ENCODE results near the gene FTCD.

FTCD gene

GRCh38 chr21:46128933-46129571, 26.3 kb downstream of the FTCD start:
- TF ChIP-seq CTCF (IDR thresholded peaks at IDR 0.05; ENCODE audit: low read depth, low read length): no peak
- H3K4me3 ChIP-seq (ENCODE audit: low read depth, low read length): no peak overlapping the region

DNA sequence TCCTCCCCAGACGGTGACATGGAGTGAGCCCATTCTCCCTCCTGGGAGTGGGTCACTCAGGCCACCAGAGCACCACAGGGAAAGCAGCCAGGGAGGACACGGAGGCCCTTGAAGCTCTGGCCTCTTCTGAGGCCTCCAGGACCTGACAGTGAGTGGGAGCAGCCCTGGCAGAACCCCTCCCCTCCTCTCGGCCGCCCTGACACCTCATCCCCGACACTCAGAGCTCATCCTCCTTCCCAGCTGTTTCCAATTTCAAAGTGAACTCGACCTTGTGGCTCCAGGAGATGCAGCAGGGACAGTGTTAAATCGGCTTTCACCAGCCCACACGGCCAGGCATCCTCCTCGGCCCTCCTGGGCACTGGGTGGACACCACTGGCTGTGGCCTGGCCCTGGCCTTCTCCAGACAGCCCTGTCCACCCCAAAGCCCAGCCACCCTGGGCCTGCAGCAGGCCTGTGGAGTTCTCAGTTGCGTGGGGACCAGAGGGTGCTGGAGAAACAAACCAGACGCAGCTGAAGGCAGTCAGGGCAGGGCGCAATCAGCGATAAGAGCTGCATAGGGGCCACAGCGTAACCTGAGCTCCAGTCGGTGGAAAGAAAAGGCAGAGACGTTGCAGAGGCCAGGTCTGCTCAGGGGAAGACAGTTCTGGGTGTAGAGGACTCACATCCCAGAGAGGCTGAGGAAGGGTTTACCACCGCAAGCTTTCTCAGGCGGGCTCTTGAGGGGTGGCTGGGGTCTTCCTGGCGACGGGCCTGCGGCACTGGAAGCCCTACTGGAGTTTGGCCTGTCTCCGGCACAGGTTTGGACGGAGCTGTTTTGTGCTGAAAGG, 27.1 kb downstream of the FTCD start:
- no peak overlapping the region for H3K4me3 ChIP-seq (ENCODE audit: low read depth, low read length)
- no peak for TF ChIP-seq CTCF (IDR thresholded peaks at IDR 0.05; ENCODE audit: low read depth, low read length)

GRCh38 chr21:46127239-46128105, 27.9 kb downstream of the FTCD start:
- TF ChIP-seq CTCF (IDR thresholded peaks at IDR 0.05; ENCODE audit: low read depth, low read length): no peak
- H3K4me3 ChIP-seq (ENCODE audit: low read depth, low read length): no peak overlapping the region

DNA sequence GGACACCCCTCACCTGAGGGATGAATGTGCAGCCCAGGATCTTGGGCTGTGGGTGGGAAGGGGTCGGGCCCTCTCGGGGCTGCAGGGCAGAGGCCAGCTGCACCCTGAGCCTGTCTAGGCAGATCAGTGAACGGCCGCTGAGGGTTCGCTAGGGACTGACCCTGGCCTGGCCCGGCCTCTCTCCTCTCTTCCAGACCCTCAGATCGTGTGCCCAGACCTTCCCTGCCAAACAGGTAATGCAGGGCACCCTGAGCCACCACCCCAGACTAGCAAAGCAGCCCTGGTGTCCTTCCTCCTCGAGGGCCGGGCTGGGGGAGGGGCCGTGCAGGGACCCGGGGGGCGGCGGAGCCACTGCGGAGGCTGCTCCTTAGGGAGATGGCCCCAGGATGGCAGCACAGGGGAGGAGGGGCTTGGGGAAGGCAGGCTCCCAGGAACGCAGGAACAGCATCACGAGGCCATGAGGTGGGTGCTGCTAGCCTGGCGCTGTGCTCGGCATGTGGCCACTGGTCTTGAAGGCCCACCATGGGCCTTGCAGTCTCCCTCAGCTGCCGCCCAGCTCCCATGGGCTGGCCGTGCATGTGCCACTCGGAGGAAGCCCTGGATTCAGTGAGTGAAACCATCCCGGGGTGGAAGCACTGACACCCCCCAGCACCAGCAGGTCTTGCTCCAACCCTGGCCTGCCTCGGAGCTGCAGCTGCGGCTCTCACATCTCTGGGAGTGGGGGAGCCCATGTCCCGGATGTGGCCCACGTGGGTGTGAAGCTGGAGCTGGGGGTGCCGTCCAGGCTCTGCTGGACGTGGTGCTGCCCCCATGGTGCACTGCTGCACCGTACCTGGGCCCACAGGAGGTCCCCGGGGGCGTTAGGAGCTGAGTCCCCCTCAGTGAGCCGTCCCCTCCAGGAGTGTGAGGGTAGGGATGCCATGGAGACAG, 28.8 kb downstream of the FTCD start:
- no peak overlapping the region for H3K4me3 ChIP-seq (ENCODE audit: low read depth, low read length)
- TF ChIP-seq CTCF (IDR thresholded peaks at IDR 0.05; ENCODE audit: low read depth, low read length): no peak

DNA sequence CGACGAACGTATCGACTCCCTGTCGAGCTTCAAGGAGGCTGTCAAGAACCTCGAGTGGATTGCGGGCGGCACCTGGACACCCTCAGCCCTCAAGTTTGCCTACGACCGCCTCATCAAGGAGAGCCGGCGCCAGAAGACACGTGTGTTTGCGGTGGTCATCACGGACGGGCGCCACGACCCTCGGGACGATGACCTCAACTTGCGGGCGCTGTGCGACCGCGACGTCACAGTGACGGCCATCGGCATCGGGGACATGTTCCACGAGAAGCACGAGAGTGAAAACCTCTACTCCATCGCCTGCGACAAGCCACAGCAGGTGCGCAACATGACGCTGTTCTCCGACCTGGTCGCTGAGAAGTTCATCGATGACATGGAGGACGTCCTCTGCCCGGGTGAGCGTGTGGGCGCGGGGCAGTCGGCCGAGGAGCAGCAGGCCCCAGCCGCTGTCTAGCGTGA, 29.5 kb downstream of the FTCD start:
- H3K4me3 ChIP-seq (ENCODE audit: low read depth, low read length): no peak overlapping the region
- TF ChIP-seq CTCF (IDR thresholded peaks at IDR 0.05; ENCODE audit: low read depth, low read length): no peak

GRCh38 chr21:46124926-46125845, 30.2 kb downstream of the FTCD start:
- H3K4me3 ChIP-seq (ENCODE audit: low read depth, low read length): no peak overlapping the region
- TF ChIP-seq CTCF (IDR thresholded peaks at IDR 0.05; ENCODE audit: low read depth, low read length): no peak

Measured in WI38 (cell line).